Mesenchymal stem cell (in vitro differentiated cells and primary cell): ENCODE measurements around the gene GPSM1.

Source experiments
- DNase-seq: peaks from one replicate; pipeline ENCODE4 v3.0.0-alpha.2; 2013
- H2AFZ ChIP-seq: one replicate; pipeline ENCODE4 v1.6.1; 2013; ENCODE audit warnings: low read depth, mild to moderate bottlenecking, control low read depth, inconsistent platforms, low read length, moderate library complexity
- H2AK5ac ChIP-seq: 2 replicates; pipeline ENCODE4 v1.6.1; 2013; ENCODE audit warnings: low read length, moderate library complexity, mild to moderate bottlenecking, inconsistent platforms; ENCODE audit not compliant: severe bottlenecking
- H2BK120ac ChIP-seq: one replicate; pipeline ENCODE4 v1.6.1; 2013; ENCODE audit warnings: low read depth, mild to moderate bottlenecking, inconsistent platforms, low read length, moderate library complexity
- H2BK12ac ChIP-seq, 2 experiments: one replicate each; pipeline ENCODE4 v1.6.1; 2013; ENCODE audit warnings: inconsistent platforms in 2 of 2, low read length in 2 of 2, mild to moderate bottlenecking in 2 of 2, moderate library complexity in 2 of 2, control low read depth in 1 of 2
- H2BK15ac ChIP-seq: one replicate; pipeline ENCODE4 v1.6.1; 2013; ENCODE audit warnings: mild to moderate bottlenecking, low read depth, inconsistent platforms; ENCODE audit not compliant: poor library complexity, severe bottlenecking
- H2BK5ac ChIP-seq: 2 replicates; pipeline ENCODE4 v1.6.1; 2013; ENCODE audit warnings: low read depth, mild to moderate bottlenecking, low read length, control low read depth, inconsistent platforms; ENCODE audit not compliant: poor library complexity, severe bottlenecking
- H3K14ac ChIP-seq, 2 experiments: one replicate each; pipeline ENCODE4 v1.6.1; 2013; ENCODE audit warnings: inconsistent platforms in 2 of 2, low read length in 2 of 2, control low read depth in 1 of 2, mild to moderate bottlenecking in 1 of 2, moderate library complexity in 1 of 2
- H3K18ac ChIP-seq, 2 experiments: one replicate each; pipeline ENCODE4 v1.6.1; 2013; ENCODE audit warnings: inconsistent platforms in 2 of 2, low read length in 2 of 2, control low read depth in 1 of 2, low read depth in 1 of 2, mild to moderate bottlenecking in 1 of 2
- H3K23ac ChIP-seq, 2 experiments: one replicate each; pipeline ENCODE4 v1.6.1; 2013; ENCODE audit warnings: inconsistent platforms in 2 of 2, low read length in 2 of 2, mild to moderate bottlenecking in 2 of 2, moderate library complexity in 2 of 2, control low read depth in 1 of 2
- H3K27ac ChIP-seq: 2 replicates; pipeline ENCODE4 v1.5.1; 2013; ENCODE audit warnings: mild to moderate bottlenecking, moderate library complexity, low read length, control low read depth, inconsistent platforms; ENCODE audit not compliant: poor library complexity, severe bottlenecking
- H3K27me3 ChIP-seq, 2 experiments: 2 replicates each; pipeline versions ENCODE4 v1.6.1 to v1.7.0; 2013; ENCODE audit warnings: low read length in 2 of 2, mild to moderate bottlenecking in 2 of 2, moderate library complexity in 2 of 2, control low read depth in 1 of 2, inconsistent platforms in 1 of 2; ENCODE audit not compliant: control insufficient read depth in 1 of 2, insufficient read depth in 1 of 2
- H3K36me3 ChIP-seq, 2 experiments: 2 replicates each; pipeline versions ENCODE4 v1.6.1 to v1.7.0; 2013; ENCODE audit warnings: low read length in 2 of 2, control low read depth in 1 of 2, inconsistent platforms in 1 of 2, low read depth in 1 of 2, mild to moderate bottlenecking in 1 of 2; ENCODE audit not compliant: insufficient read depth in 2 of 2, control insufficient read depth in 1 of 2
- H3K4ac ChIP-seq, 2 experiments: one replicate each; pipeline ENCODE4 v1.6.1; 2013; ENCODE audit warnings: inconsistent platforms in 2 of 2, low read length in 2 of 2, mild to moderate bottlenecking in 2 of 2, moderate library complexity in 2 of 2, control low read depth in 1 of 2, low read depth in 1 of 2
- H3K4me1 ChIP-seq: 2 replicates; pipeline ENCODE4 v1.6.1; 2013; ENCODE audit warnings: low read depth, low read length, control low read depth; ENCODE audit not compliant: control insufficient read depth, insufficient read depth
- H3K4me2 ChIP-seq: 2 replicates; pipeline ENCODE4 v1.6.1; 2013; ENCODE audit warnings: low read length, mild to moderate bottlenecking, inconsistent platforms; ENCODE audit not compliant: poor library complexity, severe bottlenecking
- H3K4me3 ChIP-seq, 2 experiments: 2 replicates each; pipeline versions ENCODE4 v1.5.1 to v1.7.0; 2013; ENCODE audit warnings: low read length in 2 of 2, mild to moderate bottlenecking in 2 of 2, control low read depth in 1 of 2, low read depth in 1 of 2; ENCODE audit not compliant: insufficient read depth in 1 of 2
- H3K79me1 ChIP-seq: replicated peaks from 2 replicates; pipeline ENCODE4 v1.6.1; 2013; ENCODE audit warnings: mild to moderate bottlenecking, control low read depth, low read length, inconsistent platforms; ENCODE audit not compliant: poor library complexity, severe bottlenecking
- H3K9ac ChIP-seq: 2 replicates; pipeline ENCODE4 v1.7.0; 2013; ENCODE audit warnings: mild to moderate bottlenecking, low read length, moderate library complexity
- H3K9me3 ChIP-seq: 2 replicates; pipeline ENCODE4 v1.7.0; 2013; ENCODE audit warnings: mild to moderate bottlenecking, low read length; ENCODE audit not compliant: control insufficient read depth
- H4K8ac ChIP-seq: one replicate; pipeline ENCODE4 v1.6.1; 2013; ENCODE audit warnings: inconsistent platforms, mild to moderate bottlenecking, low read length, moderate library complexity
- H4K91ac ChIP-seq: one replicate; pipeline ENCODE4 v1.6.1; 2013; ENCODE audit warnings: mild to moderate bottlenecking, low read length, inconsistent platforms
- WGBS: methylation state at CpG from one replicate; pipeline ENCODE4 v1.1.7; 2013; ENCODE audit warnings: mixed read lengths; 5-methylcytosine and 5-hydroxymethylcytosine counted together

Gene GPSM1

DNA sequence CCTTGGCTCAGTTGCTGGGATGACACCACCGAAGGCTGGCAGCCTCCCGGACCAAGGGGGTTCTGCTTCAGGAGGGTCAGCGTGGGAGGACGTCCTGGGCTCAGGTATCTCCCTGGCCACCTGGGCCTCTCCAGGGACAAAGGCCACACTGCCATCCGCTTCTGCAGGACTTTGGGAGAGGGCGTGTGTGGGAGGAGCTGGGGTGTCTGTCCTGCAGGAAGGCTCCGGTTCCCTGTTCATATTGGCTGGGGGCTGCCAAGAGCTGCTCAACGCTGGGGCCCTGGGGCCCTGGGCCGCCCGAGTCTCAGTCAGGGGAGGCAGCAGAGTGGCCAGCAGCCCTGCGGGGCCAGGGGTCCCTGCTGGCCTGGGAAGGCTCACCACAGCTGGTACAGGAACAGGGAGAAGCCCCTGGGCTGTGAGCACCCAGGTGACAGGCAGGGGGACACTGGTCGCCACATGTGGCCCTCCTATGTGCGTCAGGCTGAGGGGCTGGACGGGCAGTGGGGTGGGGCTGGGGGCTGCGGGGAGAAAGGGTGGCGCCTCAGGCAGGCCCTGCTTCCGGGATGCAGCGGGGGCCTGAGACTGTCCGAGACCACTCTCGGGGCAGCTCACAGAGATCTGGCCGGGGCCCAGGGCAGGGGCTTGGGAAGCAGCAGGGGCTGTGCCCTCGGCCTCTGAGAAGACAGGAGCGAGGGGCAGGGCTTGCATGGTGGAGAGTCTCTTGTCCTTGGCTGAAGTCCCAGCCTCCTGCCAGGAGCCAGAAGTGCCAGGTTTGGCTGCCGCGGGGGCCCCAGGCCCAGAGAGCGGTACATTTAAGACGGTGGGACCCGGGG lies 51.0 kb downstream of the GPSM1 start:
- H2AK5ac ChIP-seq = no peak overlapping the region
- no peak overlapping the region for H2BK15ac ChIP-seq
- peak overlapping the region in 1 of 2 experiments; percentile 4 for H3K4me3 ChIP-seq
- H3K27ac ChIP-seq = no peak overlapping the region
- H3K9ac ChIP-seq = no peak overlapping the region
- 95% methylated on average over 28 of the region's 28 CpGs for WGBS
- no peak overlapping the region for H4K8ac ChIP-seq
- H3K4me2 ChIP-seq = no peak overlapping the region
- H2BK5ac ChIP-seq = no peak overlapping the region
- no peaks in the 10 kb centered on the region for H3K9me3 ChIP-seq
- H3K27me3 ChIP-seq = no peaks in the 10 kb centered on the region
- H3K4me1 ChIP-seq = peaks cover 10% of the 10 kb centered on the region
- peaks cover 9% of the 10 kb centered on the region for H3K79me1 ChIP-seq
- H3K18ac ChIP-seq = no peak overlapping the region
- H4K91ac ChIP-seq = no peak overlapping the region
- H2AFZ ChIP-seq = no peak overlapping the region
- H3K36me3 ChIP-seq = peaks cover 78 to 97% of the 10 kb centered on the region in 2 experiments
- H3K4ac ChIP-seq = no peak overlapping the region
- H3K23ac ChIP-seq = no peak overlapping the region
- no peak for DNase-seq
- no peak overlapping the region for H2BK12ac ChIP-seq
- no peak overlapping the region for H2BK120ac ChIP-seq
- no peak overlapping the region for H3K14ac ChIP-seq

- no peak overlapping the region for H2AFZ ChIP-seq
- no peak overlapping the region for H4K8ac ChIP-seq
- peaks cover 13% of the 10 kb centered on the region for H3K79me1 ChIP-seq
- H3K9ac ChIP-seq = no peak overlapping the region
- H3K4me2 ChIP-seq = no peak overlapping the region
- H3K23ac ChIP-seq = no peak overlapping the region
- H2BK12ac ChIP-seq = no peak overlapping the region
- H4K91ac ChIP-seq = no peak overlapping the region
- no peak overlapping the region for H3K4ac ChIP-seq
- no peak overlapping the region for H2BK5ac ChIP-seq
- no peak overlapping the region for H3K18ac ChIP-seq
- no peak overlapping the region for H3K27ac ChIP-seq
- H2BK15ac ChIP-seq = no peak overlapping the region
- H2BK120ac ChIP-seq = no peak overlapping the region
- peaks cover 6% of the 10 kb centered on the region for H3K4me1 ChIP-seq
- no peak overlapping the region for H2AK5ac ChIP-seq
- H3K36me3 ChIP-seq = peaks cover 82 to 98% of the 10 kb centered on the region in 2 experiments
- H3K14ac ChIP-seq = no peak overlapping the region
- DNase-seq = no peak
- no peak overlapping the region for H3K4me3 ChIP-seq
- no peaks in the 10 kb centered on the region for H3K9me3 ChIP-seq
- WGBS = 97% methylated on average over 18 of the region's 18 CpGs
- H3K27me3 ChIP-seq = no peaks in the 10 kb centered on the region
These were observed 51.6 kb downstream of the GPSM1 start for GRCh38 chr9:136379003-136379287.

DNA sequence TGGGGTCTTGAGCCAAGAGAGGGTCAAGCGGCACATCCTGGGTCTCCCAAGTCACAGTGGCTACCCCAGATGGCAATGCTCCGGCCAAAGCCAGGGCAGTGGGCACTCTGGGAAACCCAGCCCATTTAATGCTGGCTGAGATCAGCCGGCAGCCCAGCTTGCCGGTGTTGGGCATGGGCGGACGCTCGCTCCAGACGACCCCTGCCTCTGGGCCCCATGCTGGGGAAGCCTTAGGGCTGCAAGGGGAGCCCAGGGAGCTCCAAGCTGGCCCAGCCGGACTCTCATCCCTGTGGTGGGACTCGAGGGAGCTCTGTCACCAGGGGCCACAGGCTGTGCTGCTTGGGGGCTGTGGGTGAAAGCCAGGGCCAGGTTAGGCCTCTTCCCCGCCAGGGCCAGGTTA lies 52.1 kb downstream of the GPSM1 start:
- Histone ChIP-seq H3K36me3 (peaks cover 87 to 99% of the 10 kb centered on the region in 2 experiments), H3K27me3 (no peaks in the 10 kb centered on the region), H3K27ac (no peak overlapping the region), H2AK5ac (no peak overlapping the region), H2AFZ (no peak overlapping the region), H4K8ac (no peak overlapping the region), H2BK5ac (no peak overlapping the region), H2BK12ac (no peak overlapping the region), H4K91ac (no peak overlapping the region), H3K4me3 (no peak overlapping the region), H3K14ac (no peak overlapping the region), H3K9me3 (no peaks in the 10 kb centered on the region), H3K79me1 (peaks cover 18% of the 10 kb centered on the region), H3K18ac (no peak overlapping the region), H3K23ac (no peak overlapping the region), H2BK15ac (no peak overlapping the region), H3K4me2 (no peak overlapping the region), H2BK120ac (no peak overlapping the region), H3K9ac (no peak overlapping the region), H3K4ac (no peak overlapping the region), H3K4me1 (peaks cover 5% of the 10 kb centered on the region)
- no peak for DNase-seq
- 98% methylated on average over 11 of the region's 11 CpGs for WGBS

DNA sequence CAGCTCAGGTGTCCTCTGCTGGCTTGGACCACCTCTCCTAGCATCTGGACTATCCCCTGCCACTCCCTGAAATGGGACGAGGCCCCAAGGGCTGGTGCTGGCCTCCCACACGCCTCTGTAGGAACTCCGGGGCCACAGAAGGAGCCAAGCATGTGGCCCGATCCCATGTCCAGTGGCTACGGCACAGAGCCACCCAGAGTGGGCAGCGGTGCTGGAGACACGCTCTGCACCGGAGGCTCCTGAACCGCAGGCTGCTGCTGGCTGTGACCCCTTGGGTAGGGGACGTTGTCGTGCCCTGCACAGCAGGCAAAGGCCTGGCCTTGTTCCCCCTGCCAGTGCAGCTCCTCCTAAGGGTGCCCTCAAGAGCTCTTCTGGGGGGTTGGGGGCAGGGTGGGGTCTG lies 52.6 kb downstream of the GPSM1 start:
- no peak overlapping the region for H3K4me3 ChIP-seq
- no peak overlapping the region for H2BK15ac ChIP-seq
- H2AK5ac ChIP-seq = no peak overlapping the region
- H3K18ac ChIP-seq = no peak overlapping the region
- no peak for DNase-seq
- H3K4ac ChIP-seq = no peak overlapping the region
- H3K4me1 ChIP-seq = peaks cover 5% of the 10 kb centered on the region
- no peak overlapping the region for H3K9ac ChIP-seq
- no peak overlapping the region for H2AFZ ChIP-seq
- H3K23ac ChIP-seq = no peak overlapping the region
- no peak overlapping the region for H2BK120ac ChIP-seq
- peaks cover 90 to 98% of the 10 kb centered on the region in 2 experiments for H3K36me3 ChIP-seq
- no peak overlapping the region for H4K91ac ChIP-seq
- no peak overlapping the region for H3K14ac ChIP-seq
- H2BK5ac ChIP-seq = no peak overlapping the region
- H2BK12ac ChIP-seq = no peak overlapping the region
- H3K4me2 ChIP-seq = no peak overlapping the region
- H4K8ac ChIP-seq = no peak overlapping the region
- no peaks in the 10 kb centered on the region for H3K27me3 ChIP-seq
- H3K27ac ChIP-seq = no peak overlapping the region
- peaks cover 18% of the 10 kb centered on the region for H3K79me1 ChIP-seq
- 91% methylated on average over 11 of the region's 11 CpGs for WGBS
- H3K9me3 ChIP-seq = no peaks in the 10 kb centered on the region
